GM19043 (cell line): ENCODE data around the gene TOPBP1.

ENCODE experiments used
- ATAC-seq: cut with Tn5 transposase; IDR thresholded peaks from one replicate; pipeline ENCODE4 v1.9.1; 2021; ENCODE audit warnings: low read depth; ENCODE audit not compliant: unreplicated experiment

Gene TOPBP1

DNA sequence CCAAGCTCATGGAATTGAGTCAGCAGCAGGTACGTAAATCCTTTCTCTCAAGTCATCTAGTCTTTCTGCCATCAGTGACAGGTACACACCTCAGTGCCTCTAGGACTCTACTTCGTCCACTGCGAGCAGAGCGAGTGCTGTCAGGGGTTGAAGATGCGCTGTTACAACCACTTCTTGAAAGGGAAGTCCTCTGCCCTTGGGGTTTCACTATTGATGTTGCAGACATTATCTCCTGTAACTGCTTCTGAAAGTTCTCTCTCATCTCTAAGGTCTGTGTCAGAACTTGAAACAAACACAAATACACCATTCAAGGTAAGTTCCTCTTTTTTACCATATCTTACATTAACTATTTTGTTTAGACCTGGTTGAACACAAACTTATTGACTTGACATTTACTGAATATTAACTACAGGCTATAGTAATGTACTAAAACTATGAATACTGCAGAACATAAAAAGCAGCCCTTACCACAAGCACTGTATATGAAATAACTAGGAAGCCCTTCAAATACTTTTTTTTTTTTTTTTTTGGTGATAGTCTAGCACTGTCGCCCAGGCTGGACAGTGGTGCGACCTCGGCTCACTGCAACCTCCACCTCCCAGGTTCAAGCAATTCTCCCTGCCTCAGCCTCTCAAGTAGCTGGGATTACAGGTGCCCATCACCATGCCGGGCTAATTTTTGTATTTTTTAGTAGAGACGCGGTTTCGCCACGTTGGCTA lies 41.5 kb downstream of the TOPBP1 start:
- peak; percentile 96 for ATAC-seq

DNA sequence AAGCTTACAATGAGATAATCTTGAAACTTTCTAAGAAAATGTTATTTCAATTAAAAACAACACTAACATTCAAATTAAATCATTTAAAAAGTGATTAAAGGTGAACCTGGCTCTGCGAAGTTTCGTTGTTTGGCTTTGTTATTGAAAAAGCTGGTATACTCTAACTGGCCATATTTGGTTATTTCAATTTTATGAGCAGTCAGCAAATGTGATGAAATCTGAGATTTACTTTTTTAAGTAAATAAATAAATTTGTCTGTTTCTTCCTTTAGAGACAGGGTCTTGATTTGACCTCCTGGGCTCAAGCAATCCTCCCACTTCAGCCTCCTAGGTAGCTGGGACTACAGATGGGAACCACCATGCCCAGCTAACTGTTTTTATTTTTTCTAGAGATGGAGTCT lies 50.2 kb downstream of the TOPBP1 start:
- ATAC-seq, result no peak

DNA sequence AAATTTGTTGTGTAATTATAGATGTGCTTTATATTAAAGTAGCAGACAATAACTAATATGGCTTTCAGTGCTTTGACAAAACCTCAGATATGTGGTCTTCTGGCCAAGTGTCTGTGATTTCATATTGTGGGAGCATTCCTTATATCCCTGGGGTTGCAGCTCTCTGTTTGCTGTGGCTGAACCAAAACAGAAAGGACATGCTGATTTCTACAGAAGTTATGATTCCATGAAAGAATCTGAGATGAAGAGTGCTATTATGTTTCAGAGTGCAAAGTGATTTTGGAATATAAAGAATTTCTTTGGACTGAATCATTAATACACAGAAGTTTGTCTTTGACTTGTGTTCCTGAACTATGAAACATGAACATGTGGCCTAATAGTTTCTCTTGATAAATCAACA lies 51.7 kb downstream of the TOPBP1 start:
- ATAC-seq, result no peak

DNA sequence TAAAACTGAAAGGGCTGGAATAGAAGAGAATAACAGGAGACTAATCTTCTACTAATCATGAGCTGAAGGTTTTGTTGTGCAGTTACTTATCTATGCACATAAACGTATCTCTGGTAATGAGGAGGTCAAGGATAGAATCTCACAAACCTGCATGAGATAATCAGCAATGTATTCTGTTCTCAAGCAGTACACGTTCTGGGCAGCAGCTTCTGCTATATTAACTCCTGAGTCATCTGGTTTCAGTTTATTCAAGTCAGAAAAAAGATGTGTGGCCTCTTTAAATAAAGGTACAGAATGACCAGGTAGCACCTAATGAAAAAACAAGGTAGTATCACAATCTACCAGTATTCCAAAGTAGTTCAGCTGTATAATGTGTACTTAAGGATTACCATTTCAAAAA lies 53.4 kb downstream of the TOPBP1 start:
- ATAC-seq, result no peak

DNA sequence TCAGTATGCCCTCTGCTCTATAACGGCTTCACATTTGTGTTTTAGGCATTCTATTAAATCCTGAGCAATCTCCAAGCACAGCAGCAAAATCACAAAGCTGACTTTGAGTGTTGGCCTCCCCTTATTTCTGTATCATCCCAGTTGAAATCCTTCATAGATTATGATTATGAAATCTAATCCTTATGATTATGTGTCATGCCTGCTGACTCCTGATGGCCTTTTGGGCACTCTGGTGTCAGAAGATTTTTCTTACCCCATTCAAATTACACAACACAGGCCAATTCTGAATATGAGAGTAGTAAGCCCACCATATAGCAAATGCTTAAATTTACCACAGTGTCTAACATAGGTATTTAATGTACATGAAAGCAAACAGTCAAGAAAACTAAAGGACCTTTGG lies 53.9 kb downstream of the TOPBP1 start:
- ATAC-seq, result no peak

DNA sequence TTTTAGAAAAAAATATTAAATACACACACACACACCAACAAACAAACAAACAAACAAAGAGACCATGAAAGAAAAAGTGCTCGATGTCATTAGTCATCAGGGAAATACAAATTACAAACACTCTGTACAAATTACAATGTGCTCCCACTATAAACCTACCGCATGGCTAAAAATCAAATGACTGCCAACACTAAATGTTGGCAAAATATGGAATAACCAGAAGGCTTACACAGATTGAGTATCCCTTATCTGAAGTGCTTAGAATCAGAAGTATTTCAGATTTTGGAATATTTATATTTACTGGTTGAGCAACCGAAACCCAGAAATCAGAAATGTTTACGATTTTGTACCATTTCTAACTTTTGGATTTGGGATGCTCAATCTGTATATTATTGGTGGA lies 54.8 kb downstream of the TOPBP1 start:
- ATAC-seq, result no peak

DNA sequence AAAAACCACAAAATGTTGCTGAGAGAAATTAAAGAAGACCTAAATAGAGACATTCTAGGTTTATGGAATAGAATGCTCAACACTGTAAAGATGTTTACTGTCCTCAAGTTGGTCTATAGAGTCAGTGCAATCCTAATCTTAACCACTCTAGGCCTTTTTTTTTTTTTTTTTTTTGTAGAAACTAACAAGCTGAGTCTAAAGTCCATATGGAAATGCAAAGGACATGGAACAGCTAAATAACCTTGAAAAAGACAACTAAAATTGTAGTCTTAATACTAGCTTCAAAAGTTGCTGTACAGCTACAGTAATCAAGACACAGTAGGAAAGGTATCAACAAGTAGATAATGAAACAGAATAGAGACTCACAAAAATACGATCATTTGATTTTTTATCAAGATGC lies 55.4 kb downstream of the TOPBP1 start:
- no peak for ATAC-seq

DNA sequence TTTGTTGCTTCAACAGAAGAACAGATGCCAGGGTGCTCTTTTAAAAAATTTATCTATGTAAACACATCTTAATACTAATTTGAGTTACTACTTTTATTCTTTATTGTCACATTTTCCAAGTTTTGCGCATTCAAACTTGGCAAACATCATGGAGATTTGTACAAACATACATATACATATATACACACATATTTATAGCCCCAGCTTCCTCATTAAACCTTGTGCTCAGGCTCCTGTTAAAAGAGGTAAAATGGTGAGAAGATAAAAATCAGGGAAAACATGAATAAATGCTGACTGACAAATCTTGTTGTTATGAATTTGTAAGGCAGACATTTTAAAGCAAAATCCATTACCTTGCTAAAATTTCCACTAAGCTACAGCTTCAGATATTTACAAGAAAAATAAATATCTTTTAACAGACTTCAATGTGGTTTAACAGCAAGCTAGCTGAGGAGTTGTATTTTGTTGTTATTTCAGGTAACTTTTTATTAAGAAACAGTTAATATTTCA lies 61.1 kb downstream of the TOPBP1 start:
- ATAC-seq, result no peak

DNA sequence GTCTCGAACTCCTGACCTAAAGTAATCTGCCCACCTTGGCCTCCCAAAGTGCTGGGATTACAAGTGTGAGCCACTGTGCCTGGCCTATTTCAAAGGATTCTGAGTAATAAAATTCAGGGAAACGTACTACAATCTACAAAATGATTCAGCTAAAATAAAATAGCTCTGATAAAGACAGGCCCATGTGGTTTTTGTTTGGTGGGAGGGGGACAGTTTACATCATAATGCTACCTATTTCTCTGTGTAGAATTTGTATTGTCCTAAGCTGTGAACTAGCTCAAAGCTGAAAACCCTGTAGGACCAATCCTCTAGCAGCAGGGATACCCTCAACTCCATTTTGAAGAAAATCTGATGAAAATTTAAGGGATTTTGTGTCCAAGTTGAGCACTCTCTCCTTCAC lies 62.5 kb downstream of the TOPBP1 start:
- no peak for ATAC-seq

DNA sequence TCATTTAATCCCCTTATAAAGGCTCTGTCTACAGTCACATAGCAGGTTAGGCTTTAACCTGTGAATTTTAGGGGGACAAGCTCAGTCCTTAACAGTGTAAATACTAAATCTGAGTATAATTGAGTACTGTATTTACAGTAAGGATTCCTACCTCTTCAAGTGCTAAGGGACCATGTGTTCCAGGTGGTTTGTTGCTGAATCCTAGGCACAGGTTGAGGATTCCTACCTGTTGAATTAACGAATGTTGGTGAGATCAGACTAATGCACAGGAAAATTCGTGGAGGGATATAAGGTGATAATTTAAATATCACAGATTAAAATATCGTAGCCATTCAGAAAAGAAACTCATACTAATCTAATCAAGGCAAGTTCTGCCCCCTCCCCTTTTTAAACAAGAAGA lies 63.3 kb downstream of the TOPBP1 start:
- no peak for ATAC-seq

DNA sequence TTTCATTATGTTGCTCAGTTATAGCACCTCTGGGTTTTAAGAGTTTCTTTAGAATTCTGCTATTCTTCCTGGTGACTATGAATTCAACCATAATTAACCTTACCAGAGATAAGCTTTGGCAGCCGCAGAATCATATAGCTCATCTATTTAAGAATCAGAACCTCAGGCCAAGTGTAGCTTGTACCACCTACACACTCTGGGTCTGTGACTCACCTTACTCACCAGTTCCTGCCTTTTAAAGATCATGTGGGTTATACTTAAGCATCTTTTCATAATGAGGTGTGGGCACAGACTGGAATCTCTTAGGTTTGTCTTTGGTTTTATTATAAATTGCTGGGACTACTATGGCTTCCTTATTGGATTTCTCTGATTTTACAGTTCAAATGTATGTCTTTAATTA lies 66.4 kb downstream of the TOPBP1 start:
- no peak for ATAC-seq

DNA sequence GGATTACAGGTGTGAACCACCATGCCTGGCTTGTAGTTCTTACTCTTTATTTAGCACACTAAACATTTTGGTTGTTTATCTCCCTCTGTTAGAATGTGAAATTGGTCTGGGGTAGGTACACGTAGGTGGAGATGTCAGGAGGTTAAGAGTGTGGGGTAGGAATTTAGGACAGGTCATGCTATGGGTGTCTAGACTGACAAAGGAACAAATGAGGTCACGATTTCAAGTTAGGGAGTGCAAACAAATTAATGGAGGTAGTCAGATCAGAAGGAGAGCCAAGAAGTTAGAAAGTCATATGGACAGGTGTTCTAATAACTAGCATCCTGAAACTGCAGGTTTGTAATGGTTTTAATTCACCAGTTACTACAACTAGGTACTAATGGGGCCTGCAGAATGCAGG lies 68.5 kb downstream of the TOPBP1 start:
- no peak for ATAC-seq

DNA sequence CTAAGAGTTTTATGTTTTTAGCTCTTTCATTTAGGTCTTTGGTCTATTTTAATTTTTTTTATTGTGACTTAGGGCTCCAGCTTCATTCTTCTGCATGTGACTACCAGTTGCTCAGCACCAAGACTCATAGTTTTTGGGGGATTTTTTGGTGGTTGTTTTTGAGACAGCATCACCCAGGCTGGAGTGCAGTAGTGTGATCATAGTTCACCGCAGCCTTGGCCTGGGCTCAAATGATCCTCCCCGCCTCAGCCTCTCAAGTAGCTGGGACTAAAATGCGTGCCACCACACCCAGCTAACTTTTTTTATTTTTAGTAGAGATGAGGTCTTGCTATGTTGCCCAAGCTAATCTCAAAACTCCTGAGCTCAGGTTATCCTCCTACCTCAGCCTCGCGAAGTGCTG lies 68.9 kb downstream of the TOPBP1 start:
- ATAC-seq, result no peak

DNA sequence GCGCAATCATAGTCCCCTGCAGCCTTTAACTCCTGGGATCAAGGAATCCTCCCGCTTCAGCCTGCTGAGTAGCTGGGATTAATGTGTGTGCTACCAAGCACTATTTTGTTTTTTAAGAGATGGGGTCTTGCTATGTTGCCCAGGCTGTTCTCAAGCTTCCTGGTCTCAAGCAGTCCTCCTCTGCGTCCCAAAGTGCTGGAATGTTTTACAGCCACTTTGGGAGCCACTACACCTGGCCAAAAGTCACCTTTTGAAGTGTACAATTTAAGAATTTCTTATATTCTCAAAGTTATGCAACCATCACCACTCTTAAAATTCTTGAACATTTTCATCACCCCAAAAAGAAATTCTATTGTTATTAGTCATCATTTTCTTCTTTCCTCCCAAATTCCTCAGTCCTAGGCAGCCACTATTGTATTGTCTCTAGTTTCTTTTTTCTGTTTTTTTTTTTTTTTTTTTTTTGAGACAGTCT lies 70.4 kb downstream of the TOPBP1 start:
- no peak for ATAC-seq

DNA sequence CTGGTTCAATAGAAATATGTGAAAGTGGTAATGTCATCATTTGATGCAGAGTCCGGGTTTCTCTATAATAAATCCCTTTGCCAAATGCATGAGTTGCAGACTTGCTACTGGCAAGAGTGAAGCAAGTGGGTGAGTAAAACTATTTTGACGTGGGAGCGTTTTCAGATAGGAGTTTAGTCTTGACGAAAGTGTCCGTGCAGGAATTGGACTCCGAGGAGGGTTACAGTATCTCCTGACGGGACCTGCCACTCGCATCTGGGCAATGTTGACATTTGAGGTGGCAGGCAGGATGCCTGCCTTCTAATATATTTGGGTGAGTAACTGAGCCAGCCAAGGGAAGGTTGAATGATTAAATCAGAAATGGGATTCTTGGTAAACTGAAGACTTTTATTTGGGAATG lies 72.2 kb downstream of the TOPBP1 start:
- no peak for ATAC-seq

DNA sequence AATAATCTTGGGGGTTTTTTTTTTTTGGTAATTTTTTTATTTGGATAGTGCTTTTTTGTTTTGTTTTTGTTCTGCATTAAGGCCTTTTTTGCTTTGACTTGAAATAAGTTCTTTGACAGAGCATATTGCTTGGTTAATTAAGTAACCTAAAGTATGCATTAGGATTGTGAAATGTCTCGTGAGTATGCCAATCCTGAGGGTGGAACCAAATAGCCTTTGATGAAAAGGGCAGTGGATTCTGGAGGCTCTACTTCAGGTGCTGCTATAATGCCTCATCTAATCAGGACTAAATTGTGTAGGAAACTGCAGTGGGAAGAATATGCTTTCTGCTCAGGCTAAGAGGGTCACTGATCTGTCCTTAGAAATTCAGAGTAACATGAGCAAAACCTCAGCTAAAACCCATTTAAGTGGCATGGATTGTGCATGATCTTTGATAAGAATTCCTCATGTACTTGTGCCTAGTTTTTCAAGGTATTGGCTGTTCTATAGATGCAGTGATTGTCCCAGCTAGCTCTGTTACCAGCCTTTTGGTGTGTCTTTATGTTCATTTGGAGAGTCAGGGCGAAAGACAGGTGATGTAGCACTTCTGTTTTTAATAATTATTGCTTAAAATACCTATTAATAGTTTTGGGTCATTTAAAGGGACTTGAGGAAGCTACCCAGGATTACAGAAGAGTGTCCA lies 72.8 kb downstream of the TOPBP1 start:
- ATAC-seq, result no peak

DNA sequence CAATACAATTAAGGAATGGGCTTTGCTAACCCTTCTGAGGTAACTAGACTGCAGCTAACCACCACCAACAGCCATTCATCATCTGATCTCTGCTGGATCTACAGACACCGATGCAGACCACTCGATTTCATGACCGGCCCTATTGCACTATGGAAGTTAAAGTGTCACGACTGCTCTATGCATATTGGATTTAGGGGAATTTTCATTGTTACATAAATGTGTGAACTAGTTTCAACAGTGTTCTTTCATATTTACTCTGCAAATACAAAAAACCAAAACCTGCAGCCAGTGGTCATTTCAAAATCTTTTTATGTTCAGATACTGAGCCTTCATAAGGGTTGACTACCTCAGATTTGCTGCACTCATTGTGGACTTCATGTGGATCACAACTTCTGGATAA lies 73.7 kb downstream of the TOPBP1 start:
- ATAC-seq, result no peak

DNA sequence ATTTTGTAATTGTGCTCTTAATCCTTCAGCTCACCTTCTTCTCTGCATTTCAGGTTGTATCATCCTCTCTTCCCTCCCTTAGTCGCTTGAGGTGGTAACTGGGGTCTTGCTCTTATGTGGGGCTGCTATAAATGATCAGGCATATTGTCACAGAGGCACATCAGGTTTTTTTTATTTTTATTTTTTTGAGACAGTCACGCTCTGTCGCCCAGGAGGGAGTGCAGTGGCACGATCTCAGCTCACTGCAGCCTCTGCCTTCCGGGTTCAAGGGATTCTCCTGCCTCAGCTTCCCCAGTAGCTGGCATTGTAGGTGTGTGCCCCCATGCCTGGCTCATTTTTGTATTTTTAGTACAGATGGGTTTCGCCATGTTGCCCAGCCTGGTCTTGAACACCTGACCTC lies 78.3 kb downstream of the TOPBP1 start:
- no peak for ATAC-seq

DNA sequence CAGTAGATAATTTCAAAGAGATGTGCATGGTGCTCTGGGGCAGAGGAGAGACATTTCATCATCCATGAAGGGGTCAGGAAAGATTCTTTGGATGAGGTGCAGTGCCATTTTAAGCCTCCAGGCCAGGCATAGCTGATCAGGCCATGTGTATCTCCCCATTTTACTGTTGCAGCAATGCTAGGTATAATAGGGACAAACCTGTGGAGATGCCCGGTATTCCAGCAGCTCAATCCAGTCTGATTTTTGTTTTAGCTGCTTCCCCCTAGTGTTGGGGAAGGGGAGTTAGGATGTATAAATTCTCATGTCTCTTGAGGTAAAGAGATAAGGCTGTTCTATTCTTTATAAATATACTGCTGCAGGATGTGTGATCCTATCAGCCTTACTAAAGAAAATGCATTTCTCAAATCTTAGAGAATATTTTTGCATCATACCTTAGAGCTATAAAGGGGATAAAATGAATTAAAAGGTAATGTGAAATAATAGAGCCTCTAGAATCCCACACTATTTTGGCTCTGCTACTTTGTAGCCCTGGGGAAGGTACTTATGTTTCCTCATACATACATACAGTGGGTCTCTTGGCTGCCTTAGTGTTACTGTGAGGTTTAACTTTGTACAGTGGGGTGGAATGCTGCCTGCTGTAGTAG lies 83.1 kb downstream of the TOPBP1 start:
- no peak for ATAC-seq

DNA sequence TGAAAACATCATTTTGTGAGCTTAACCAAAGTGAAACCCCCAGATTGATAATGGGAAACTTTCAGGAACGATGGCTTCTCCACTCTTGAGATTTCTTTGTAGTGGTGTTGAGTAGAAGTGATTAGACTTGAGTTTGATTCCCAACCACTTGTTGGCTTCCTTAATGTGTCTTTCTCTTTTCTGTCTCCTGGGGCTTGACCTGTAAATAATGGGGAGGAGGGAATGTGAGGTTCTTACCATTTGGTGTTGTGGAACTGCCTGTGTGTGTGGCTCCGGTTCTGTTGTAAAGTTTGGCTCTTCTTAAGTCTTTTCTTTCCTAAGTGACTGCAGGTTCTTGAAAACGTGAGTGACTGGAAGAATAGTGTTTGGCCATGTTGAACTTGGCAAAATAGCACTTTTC lies 85.6 kb downstream of the TOPBP1 start:
- ATAC-seq, result no peak

DNA sequence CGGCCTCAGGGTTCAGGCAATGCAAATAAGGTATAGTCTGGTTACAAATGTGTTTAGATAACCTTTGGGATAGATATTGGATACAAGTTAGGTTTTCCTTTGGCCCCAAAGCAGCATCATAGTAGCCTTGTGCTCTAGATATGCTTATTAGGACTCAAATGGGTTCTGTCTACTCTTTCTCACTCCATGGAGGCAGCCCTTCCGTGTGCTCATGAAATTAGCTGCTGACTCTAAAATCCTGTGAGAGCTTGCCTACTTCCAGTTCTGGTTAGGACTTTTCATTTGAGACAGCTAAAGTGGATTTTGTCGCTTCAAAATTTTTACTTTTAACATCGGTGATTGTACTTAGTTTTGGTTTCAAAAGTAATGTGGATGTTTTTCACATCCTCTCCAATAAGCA lies 86.7 kb downstream of the TOPBP1 start:
- no peak for ATAC-seq
